Measurements from ENCODE around the gene TSPAN16.

DNA sequence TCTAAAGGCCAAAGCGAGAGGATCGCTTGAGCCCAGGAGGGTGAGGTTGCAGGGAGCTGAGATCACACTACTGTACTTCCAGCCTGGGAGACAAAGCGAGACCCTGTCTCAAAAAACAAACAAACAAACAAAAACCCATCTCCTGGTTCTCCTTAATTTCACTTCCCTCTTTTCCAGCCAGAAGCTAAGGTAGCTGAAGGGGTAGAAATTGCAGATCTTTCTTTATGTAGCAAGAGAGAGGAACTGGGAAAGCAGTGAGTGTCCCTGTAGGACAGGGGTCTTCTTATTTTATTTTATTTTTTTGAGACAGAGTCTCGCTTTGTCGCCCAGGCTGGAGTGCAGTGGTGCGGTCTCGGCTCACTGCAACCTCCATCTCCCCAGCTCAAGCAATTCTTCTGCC is 4.5 kb upstream of the TSPAN16 start:
- no peak for TF ChIP-seq EP300 (IDR thresholded peaks at IDR 0.05)
- no peak for TF ChIP-seq POLR2A (IDR thresholded peaks at IDR 0.05)

Measured in gastroesophageal sphincter (tissue), 2 donors.